ENCODE measurements around the gene MCF2L.
"Not testable (repeated sequence)": the region's sequence is repeated elsewhere in the genome, so short reads cannot be mapped to it uniquely, and the experiment has no call there.

The MCF2L gene

GRCh38 chr13:113017506-113018215 is 48.6 kb downstream of the MCF2L start:
- DNase-seq (ENCODE audit: low read depth): no peak

GRCh38 chr13:113018676-113019465 is 49.9 kb downstream of the MCF2L start:
- no peak for DNase-seq (ENCODE audit: low read depth)

- no peak for DNase-seq (ENCODE audit: low read depth)
These were observed 51.5 kb downstream of the MCF2L start for GRCh38 chr13:113020323-113021080.

- no peak for DNase-seq (ENCODE audit: low read depth)
These were observed 52.4 kb downstream of the MCF2L start for GRCh38 chr13:113021391-113021790.

GRCh38 chr13:113021811-113022210 is 52.8 kb downstream of the MCF2L start:
- no peak for DNase-seq (ENCODE audit: low read depth)

- DNase-seq (ENCODE audit: low read depth): no peak
These were observed 53.4 kb downstream of the MCF2L start for GRCh38 chr13:113022391-113022744.

- no peak for DNase-seq (ENCODE audit: low read depth)
These were observed 53.9 kb downstream of the MCF2L start for GRCh38 chr13:113022745-113023574.

GRCh38 chr13:113023694-113024430 is 54.8 kb downstream of the MCF2L start:
- DNase-seq (ENCODE audit: low read depth): no peak

- DNase-seq (ENCODE audit: low read depth): no peak
These were observed 55.5 kb downstream of the MCF2L start for GRCh38 chr13:113024466-113024865.

- no peak for DNase-seq (ENCODE audit: low read depth)
These were observed 57.4 kb downstream of the MCF2L start for GRCh38 chr13:113026391-113026910.

- no peak for DNase-seq (ENCODE audit: low read depth)
These were observed 58.1 kb downstream of the MCF2L start for GRCh38 chr13:113027095-113027494.

- no peak for DNase-seq (ENCODE audit: low read depth)
These were observed 58.6 kb downstream of the MCF2L start for GRCh38 chr13:113027566-113027965.

GRCh38 chr13:113028336-113029060 is 59.5 kb downstream of the MCF2L start:
- DNase-seq (ENCODE audit: low read depth): no peak

- no peak for DNase-seq (ENCODE audit: low read depth)
These were observed 60.0 kb downstream of the MCF2L start for GRCh38 chr13:113029061-113029445.

- DNase-seq (ENCODE audit: low read depth): no peak
These were observed 60.7 kb downstream of the MCF2L start for GRCh38 chr13:113029487-113030258.

GRCh38 chr13:113030259-113030640 is 61.2 kb downstream of the MCF2L start:
- DNase-seq (ENCODE audit: low read depth): not testable (repeated sequence)

GRCh38 chr13:113031465-113031864 is 62.5 kb downstream of the MCF2L start:
- no peak for DNase-seq (ENCODE audit: low read depth)

GRCh38 chr13:113032291-113032690 is 63.3 kb downstream of the MCF2L start:
- DNase-seq (ENCODE audit: low read depth): no peak

- no peak for DNase-seq (ENCODE audit: low read depth)
These were observed 64.2 kb downstream of the MCF2L start for GRCh38 chr13:113033054-113033850.
